Stomach (tissue), 9 donors: ENCODE data around the gene ZNF574. TPM values are rescaled to one million over a fixed set of nuclear protein-coding genes. Genes with fewer than 3 reads are reported as not detected.
"Not testable (repeated sequence)": the region's sequence is repeated elsewhere in the genome, so short reads cannot be mapped to it uniquely, and the experiment has no call there.

Experiments
- DNase-seq, 2 donors: peaks; one replicate each; pipeline versions ENCODE4 v3.0.0 to v3.0.0-alpha.2; 2013 to 2019
- H3K27ac ChIP-seq, 5 donors: fragments of 200-600 bp in 4 of 5; sonication (generic) in 4 of 5; one replicate each; pipeline ENCODE4 v1.5.1; 2013 to 2019; ENCODE audit warnings: mild to moderate bottlenecking in 1 of 5, moderate library complexity in 1 of 5
- H3K27me3 ChIP-seq, 3 donors: fragments of 200-600 bp; sonication (generic); one replicate each; pipeline ENCODE4 v1.5.1; 2017 to 2019; ENCODE audit warnings: mixed run types in 1 of 3
- H3K36me3 ChIP-seq, 4 donors: fragments of 200-600 bp; sonication (generic); 1 replicate in 3 of 4; 2 replicates in 1 of 4; pipeline ENCODE4 v1.5.1; 2016 to 2019
- H3K4me1 ChIP-seq, 4 donors: fragments of 200-600 bp; sonication (generic); one replicate each; pipeline ENCODE4 v1.5.1; 2016 to 2019
- H3K4me3 ChIP-seq, 4 donors: fragments of 200-600 bp; sonication (generic) in 3 of 4; one replicate each; pipeline ENCODE4 v1.5.1; 2016 to 2019; ENCODE audit warnings: mild to moderate bottlenecking in 1 of 4
- H3K9me3 ChIP-seq, 4 donors: fragments of 200-600 bp; sonication (generic); one replicate each; pipeline ENCODE4 v1.5.1; 2016 to 2019
- CTCF ChIP-seq, 7 experiments: fragments of 450-650 bp in 4 of 7; fragments of 200-600 bp in 3 of 7; sonication (generic) in 3 of 7; IDR thresholded peaks; one replicate each; pipeline ENCODE4 v1.5.1; 2016 to 2019; ENCODE audit warnings: antibody characterized with exemption in 7 of 7, control low read depth in 2 of 7, mild to moderate bottlenecking in 1 of 7
- EP300 ChIP-seq: sonication (generic); formaldehyde crosslinking; IDR thresholded peaks from one replicate; pipeline ENCODE4 v1.6.1; 2017; ENCODE audit warnings: antibody characterized with exemption
- POLR2A ChIP-seq, 4 donors: fragments of 450-650 bp; IDR thresholded peaks; one replicate each; pipeline ENCODE4 v1.6.1; 2016; ENCODE audit warnings: antibody characterized with exemption in 4 of 4, control low read depth in 2 of 4, mild to moderate bottlenecking in 1 of 4, moderate library complexity in 1 of 4
- POLR2AphosphoS5 ChIP-seq, 3 donors: sonication (generic); formaldehyde crosslinking; IDR thresholded peaks; one replicate each; pipeline ENCODE4 v1.6.1; 2016; ENCODE audit warnings: antibody characterized with exemption in 3 of 3
- WGBS, 5 donors: extraction: QIAGEN DNeasy Blood & Tissue Kit in 3 of 5; methylation state at CpG; one replicate each; pipeline versions ENCODE4 v1.1.5 to v1.1.7; 2013 to 2018; 5-methylcytosine and 5-hydroxymethylcytosine counted together
- intact Hi-C: fragments of 100-400 bp; cut with DNase I; formaldehyde crosslinking; loops from one replicate; pipeline ENCODE4 v1.15.1; 2023; ENCODE audit warnings: low total_unique reads
- polyA plus RNA-seq, 3 donors: library from polyadenylated mRNA; stranded (reverse); fragments of 200-250 nt; gene quantifications; one replicate each; pipeline ENCODE4 v1.2.3, GENCODE V29; 2013
- total RNA-seq, 5 donors: library from RNA; depleted of rRNA; stranded (reverse); fragments of >200 nt; gene quantifications; one replicate each; pipeline versions ENCODE4 v1.1.0 to v1.2.3, GENCODE V29; 2014 to 2016
- donor health status: healthy with polysubstance abuse.
- donor health status: Bipolar disorder and iron deficiency.
- donor health status: healthy.

Gene ZNF574
- total and polyA plus RNA-seq, 8 donors = 4.6 to 17.0 (median 6.2) TPM

- peaks cover 0 to 6% (median 5%) of the 10 kb centered on the region in 3 donors for H3K27me3 ChIP-seq
- no peak overlapping the region for H3K4me3 ChIP-seq
- intact Hi-C loops = no loop called here
- TF ChIP-seq POLR2AphosphoS5 (IDR thresholded peaks at IDR 0.05) (no peak), EP300 (no peak), POLR2A (IDR thresholded peaks at IDR 0.05) (no peak), CTCF (IDR thresholded peaks at IDR 0.05) (no peak)
- no peaks in the 10 kb centered on the region for H3K9me3 ChIP-seq
- 39 to 67% (median 52%) methylated on average over 5 of the region's 5 CpGs for WGBS, 5 donors
- peaks cover 0 to 9% (median 0%) of the 10 kb centered on the region in 4 donors for H3K36me3 ChIP-seq
- H3K4me1 ChIP-seq = peaks cover 0 to 20% (median 2%) of the 10 kb centered on the region in 4 donors
- DNase-seq = peak in 1 of 2 donors; percentile 23
- no peak overlapping the region for H3K27ac ChIP-seq
Measured at GRCh38 chr19:42032431-42032830, 43.5 kb upstream of the ZNF574 start.

GRCh38 chr19:42033413-42033812, 42.6 kb upstream of the ZNF574 start:
- Histone ChIP-seq H3K36me3 (peaks cover 0 to 19% (median 0%) of the 10 kb centered on the region in 4 donors), H3K4me1 (peaks cover 0 to 20% (median 2%) of the 10 kb centered on the region in 4 donors), H3K27me3 (peaks cover 0 to 1% (median 0%) of the 10 kb centered on the region in 3 donors), H3K9me3 (no peaks in the 10 kb centered on the region), H3K4me3 (no peak overlapping the region), H3K27ac (no peak overlapping the region)
- no peak for DNase-seq
- TF ChIP-seq POLR2AphosphoS5 (IDR thresholded peaks at IDR 0.05) (no peak), POLR2A (IDR thresholded peaks at IDR 0.05) (no peak), EP300 (no peak), CTCF (IDR thresholded peaks at IDR 0.05) (no peak)
- WGBS, 5 donors = 63 to 74% (median 68%) methylated on average over 5 of the region's 5 CpGs
- intact Hi-C loops = no loop called here

GRCh38 chr19:42034640-42035391, 41.1 kb upstream of the ZNF574 start:
- H3K9me3 ChIP-seq, H3K27ac ChIP-seq, H3K27me3 ChIP-seq, intact Hi-C loops: not testable (repeated sequence)
- WGBS, 5 donors = 25 to 38% (median 33%) methylated on average over 17 of the region's 17 CpGs
- H3K4me3 ChIP-seq = peak overlapping the region in 1 of 4 donors; percentile 10
- peaks cover 0 to 20% (median 2%) of the 10 kb centered on the region in 4 donors for H3K4me1 ChIP-seq
- TF ChIP-seq CTCF (IDR thresholded peaks at IDR 0.05) = peak in 5 of 7 experiments; percentile 54 to 89 (median 77)
- peaks cover 0 to 27% (median 1%) of the 10 kb centered on the region in 4 donors for H3K36me3 ChIP-seq
- peak; percentile 58 to 85 for DNase-seq

- 75 to 89% (median 80%) methylated on average over 4 to 5 of the region's 5 CpGs for WGBS, 5 donors
Measured at GRCh38 chr19:42037649-42038048, 38.3 kb upstream of the ZNF574 start.

More at GRCh38 chr19:42037649-42038048, 38.3 kb upstream of the ZNF574 start:
- intact Hi-C loops = no loop called here
- peaks cover 0 to 55% (median 11%) of the 10 kb centered on the region in 4 donors for H3K36me3 ChIP-seq
- TF ChIP-seq POLR2AphosphoS5 (IDR thresholded peaks at IDR 0.05) (no peak), EP300 (no peak), CTCF (IDR thresholded peaks at IDR 0.05) (no peak), POLR2A (IDR thresholded peaks at IDR 0.05) (no peak)
- peaks cover 0 to 9% (median 2%) of the 10 kb centered on the region in 4 donors for H3K4me1 ChIP-seq
- no peak for DNase-seq
- no peaks in the 10 kb centered on the region for H3K27me3 ChIP-seq
- H3K9me3 ChIP-seq = no peaks in the 10 kb centered on the region
- no peak overlapping the region for H3K4me3 ChIP-seq
- H3K27ac ChIP-seq = no peak overlapping the region
